SK-N-SH (cell line): ENCODE results near the gene ORC5.

ENCODE experiments used
- POLR2AphosphoS5 ChIP-seq: IDR thresholded peaks from 2 replicates; pipeline ENCODE4 v1.6.1; 2012; ENCODE audit warnings: low read depth, low read length
- YY1 ChIP-seq: IDR thresholded peaks from 2 replicates; pipeline ENCODE4 v1.4.0; 2012; ENCODE audit warnings: low read depth, mild to moderate bottlenecking
- TF ChIP-seq, protein P1 (sequence below): fragments of 150-350 bp; IDR thresholded peaks from 2 replicates; pipeline ENCODE4 v1.6.1; 2017; ENCODE audit warnings: antibody characterized with exemption, low read length, low read depth, borderline replicate concordance

DNA sequence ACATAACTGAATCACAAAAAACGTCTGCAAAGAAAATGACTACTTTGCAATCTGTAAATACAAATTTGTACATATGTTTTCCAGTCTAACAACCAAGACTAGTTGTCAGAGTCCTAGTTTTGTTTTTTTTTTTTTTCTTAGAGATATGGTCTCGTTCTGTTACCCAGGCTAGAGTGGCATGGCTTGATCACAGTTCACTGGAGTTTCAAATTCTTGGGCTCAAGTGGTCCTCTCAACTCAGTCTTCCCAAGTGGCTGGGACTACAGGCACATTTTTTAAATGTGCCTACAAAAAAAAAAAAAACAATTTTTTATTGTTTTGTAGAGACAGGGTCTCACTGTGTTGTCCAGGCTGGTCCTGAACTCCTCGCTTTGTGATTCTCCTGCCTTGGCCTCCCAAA lies 70.8 kb downstream of the ORC5 start:
- TF ChIP-seq, protein P1, sequence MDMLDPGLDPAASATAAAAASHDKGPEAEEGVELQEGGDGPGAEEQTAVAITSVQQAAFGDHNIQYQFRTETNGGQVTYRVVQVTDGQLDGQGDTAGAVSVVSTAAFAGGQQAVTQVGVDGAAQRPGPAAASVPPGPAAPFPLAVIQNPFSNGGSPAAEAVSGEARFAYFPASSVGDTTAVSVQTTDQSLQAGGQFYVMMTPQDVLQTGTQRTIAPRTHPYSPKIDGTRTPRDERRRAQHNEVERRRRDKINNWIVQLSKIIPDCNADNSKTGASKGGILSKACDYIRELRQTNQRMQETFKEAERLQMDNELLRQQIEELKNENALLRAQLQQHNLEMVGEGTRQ = no peak
- TF ChIP-seq YY1 = no peak
- no peak for TF ChIP-seq POLR2AphosphoS5
